ENCODE data around the gene SIRT3. TPM values are rescaled to one million over a fixed set of nuclear protein-coding genes. Genes with fewer than 3 reads are reported as not detected.
A peak's percentile ranks its signal among the peaks of the same experiment; 100 is the strongest.

SIRT3 gene
- total and polyA plus RNA-seq, 2 of the 13 experiments (the other 11 are each of a cell fraction or from before 2014, with no cell fraction given): 15.1 to 18.2 TPM

DNA sequence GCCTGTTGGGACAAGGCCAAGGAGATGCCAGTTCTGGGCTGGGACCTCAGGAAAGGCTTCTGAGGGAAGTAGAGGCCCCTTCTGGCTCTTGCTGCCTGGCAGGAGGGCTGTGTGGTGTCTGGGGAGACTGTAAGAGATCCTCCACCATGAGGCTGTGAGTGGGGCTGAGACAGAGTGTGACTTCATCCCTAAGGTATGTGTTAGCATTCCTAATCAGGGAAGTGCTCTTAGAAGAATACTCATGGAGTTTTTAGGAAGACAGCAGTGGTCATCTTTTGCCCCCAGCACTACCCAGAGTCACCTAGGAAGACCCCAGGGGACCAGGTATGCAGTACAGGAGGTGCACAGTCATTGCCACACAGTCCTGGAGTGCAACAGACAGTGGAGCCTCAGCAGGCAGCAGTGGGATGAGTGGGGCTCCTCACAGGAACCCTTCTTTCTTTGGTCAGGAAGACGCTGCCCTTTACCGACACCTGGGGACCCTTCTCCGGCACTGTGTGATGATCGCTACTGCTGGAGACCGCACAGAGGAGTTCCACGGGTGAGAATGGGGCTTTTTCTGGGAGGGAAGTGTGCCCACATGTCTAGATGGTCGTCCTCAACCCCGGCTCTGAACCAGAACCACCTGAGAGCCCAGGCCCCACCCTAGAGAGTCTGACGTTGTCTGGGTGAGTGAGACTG is 25.9 kb downstream of the SIRT3 start:
- Histone ChIP-seq H3K27me3 (ENCODE audit: control insufficient read depth in 1 of 2, insufficient read depth in 2 of 2, low read length in 2 of 2) (no peaks in the 10 kb centered on the region; a peak in 1 of 5 replicates), H3K9me3 (ENCODE audit: low read length) (no peaks in the 10 kb centered on the region), H3K4me2 (ENCODE audit: low read depth, low read length) (peak overlapping the region; percentile 85), H3K4me3 (replicated peaks in 1 of 3; ENCODE audit: insufficient read depth in 1 of 3, low read depth in 2 of 3, low read length in 3 of 3) (peak overlapping the region in 2 of 3 experiments; percentile 5 to 90; a peak in 2 of 6 replicates), H3K4me1 (ENCODE audit: insufficient read depth, low read length) (peaks cover 30% of the 10 kb centered on the region), H2AFZ (ENCODE audit: low read length) (no peak overlapping the region), H3K36me3 (replicated peaks in 1 of 2; ENCODE audit: control insufficient read depth in 1 of 2, insufficient read depth in 2 of 2, low read length in 2 of 2) (peaks cover 35 to 58% of the 10 kb centered on the region in 2 experiments), H3K27ac (ENCODE audit: extremely low read length, insufficient read depth, low read length) (peak overlapping the region; percentile 18), H3K9ac (ENCODE audit: insufficient read depth, low read depth, low read length) (peak overlapping the region; percentile 100; the same call in 1 of the 2 replicates), H3K79me2 (ENCODE audit: insufficient read depth, low read length) (peaks cover 45% of the 10 kb centered on the region), H4K20me1 (ENCODE audit: insufficient read depth, low read length) (peaks cover 7% of the 10 kb centered on the region; the same call in 1 of the 2 replicates)
- WGBS (ENCODE audit: low lambda C conversion rate): 100% methylated on average over 4 of the region's 9 CpGs
- DNase-seq (ENCODE audit: low spot score) (no peak), FAIRE-seq (no peak), ATAC-seq (no peak)
- intact Hi-C loops (cut with micrococcal nuclease; ENCODE audit: unreplicated experiment): no loop called here
- in situ Hi-C loops (cut with HindIII; ENCODE audit: extremely low pct_ligation_motif_present, low pct_unique_long_range_greater_than_20kb): no loop called here
- BruUV-seq (replicated peaks): no TSS peak
- ChIA-PET POLR2A (interaction anchor here (1.1 kb wide), 1 partner anchor 146 kb away, joined by 4 read pairs; no protein-coding TSS in a partner anchor), CTCF (ENCODE audit: low intra/inter-chr PET ratio, low total read pairs) (no interaction called here)
- no peak for TF ChIP-seq TAF1 (CRISPR knock-in tag; IDR thresholded peaks at IDR 0.05)
- TF ChIP-seq BHLHE40 (IDR thresholded peaks at IDR 0.05; ENCODE audit: low read length): no peak
- no peak for TF ChIP-seq ZNF562 (CRISPR knock-in tag; IDR thresholded peaks at IDR 0.05; ENCODE audit: borderline replicate concordance)
- no peak for TF ChIP-seq GZF1 (CRISPR knock-in tag; IDR thresholded peaks at IDR 0.05)
- TF ChIP-seq SNRNP70 (IDR thresholded peaks at IDR 0.05; ENCODE audit: low read depth, low read length): no peak
- TF ChIP-seq, protein P1, sequence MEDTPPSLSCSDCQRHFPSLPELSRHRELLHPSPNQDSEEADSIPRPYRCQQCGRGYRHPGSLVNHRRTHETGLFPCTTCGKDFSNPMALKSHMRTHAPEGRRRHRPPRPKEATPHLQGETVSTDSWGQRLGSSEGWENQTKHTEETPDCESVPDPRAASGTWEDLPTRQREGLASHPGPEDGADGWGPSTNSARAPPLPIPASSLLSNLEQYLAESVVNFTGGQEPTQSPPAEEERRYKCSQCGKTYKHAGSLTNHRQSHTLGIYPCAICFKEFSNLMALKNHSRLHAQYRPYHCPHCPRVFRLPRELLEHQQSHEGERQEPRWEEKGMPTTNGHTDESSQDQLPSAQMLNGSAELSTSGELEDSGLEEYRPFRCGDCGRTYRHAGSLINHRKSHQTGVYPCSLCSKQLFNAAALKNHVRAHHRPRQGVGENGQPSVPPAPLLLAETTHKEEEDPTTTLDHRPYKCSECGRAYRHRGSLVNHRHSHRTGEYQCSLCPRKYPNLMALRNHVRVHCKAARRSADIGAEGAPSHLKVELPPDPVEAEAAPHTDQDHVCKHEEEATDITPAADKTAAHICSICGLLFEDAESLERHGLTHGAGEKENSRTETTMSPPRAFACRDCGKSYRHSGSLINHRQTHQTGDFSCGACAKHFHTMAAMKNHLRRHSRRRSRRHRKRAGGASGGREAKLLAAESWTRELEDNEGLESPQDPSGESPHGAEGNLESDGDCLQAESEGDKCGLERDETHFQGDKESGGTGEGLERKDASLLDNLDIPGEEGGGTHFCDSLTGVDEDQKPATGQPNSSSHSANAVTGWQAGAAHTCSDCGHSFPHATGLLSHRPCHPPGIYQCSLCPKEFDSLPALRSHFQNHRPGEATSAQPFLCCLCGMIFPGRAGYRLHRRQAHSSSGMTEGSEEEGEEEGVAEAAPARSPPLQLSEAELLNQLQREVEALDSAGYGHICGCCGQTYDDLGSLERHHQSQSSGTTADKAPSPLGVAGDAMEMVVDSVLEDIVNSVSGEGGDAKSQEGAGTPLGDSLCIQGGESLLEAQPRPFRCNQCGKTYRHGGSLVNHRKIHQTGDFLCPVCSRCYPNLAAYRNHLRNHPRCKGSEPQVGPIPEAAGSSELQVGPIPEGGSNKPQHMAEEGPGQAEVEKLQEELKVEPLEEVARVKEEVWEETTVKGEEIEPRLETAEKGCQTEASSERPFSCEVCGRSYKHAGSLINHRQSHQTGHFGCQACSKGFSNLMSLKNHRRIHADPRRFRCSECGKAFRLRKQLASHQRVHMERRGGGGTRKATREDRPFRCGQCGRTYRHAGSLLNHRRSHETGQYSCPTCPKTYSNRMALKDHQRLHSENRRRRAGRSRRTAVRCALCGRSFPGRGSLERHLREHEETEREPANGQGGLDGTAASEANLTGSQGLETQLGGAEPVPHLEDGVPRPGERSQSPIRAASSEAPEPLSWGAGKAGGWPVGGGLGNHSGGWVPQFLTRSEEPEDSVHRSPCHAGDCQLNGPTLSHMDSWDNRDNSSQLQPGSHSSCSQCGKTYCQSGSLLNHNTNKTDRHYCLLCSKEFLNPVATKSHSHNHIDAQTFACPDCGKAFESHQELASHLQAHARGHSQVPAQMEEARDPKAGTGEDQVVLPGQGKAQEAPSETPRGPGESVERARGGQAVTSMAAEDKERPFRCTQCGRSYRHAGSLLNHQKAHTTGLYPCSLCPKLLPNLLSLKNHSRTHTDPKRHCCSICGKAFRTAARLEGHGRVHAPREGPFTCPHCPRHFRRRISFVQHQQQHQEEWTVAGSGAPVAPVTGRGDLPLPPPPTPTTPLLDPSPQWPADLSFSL (CRISPR knock-in tag; IDR thresholded peaks at IDR 0.05): no peak
- no peak for TF ChIP-seq NFIC (IDR thresholded peaks at IDR 0.05; ENCODE audit: low read length)
- TF ChIP-seq ZC3H13 (CRISPR knock-in tag; IDR thresholded peaks at IDR 0.05): no peak
- no peak for TF ChIP-seq GATAD2A (CRISPR knock-in tag; IDR thresholded peaks at IDR 0.05)
- no peak for TF ChIP-seq ARID2 (CRISPR knock-in tag; IDR thresholded peaks at IDR 0.05; ENCODE audit: borderline replicate concordance)
- no peak for TF ChIP-seq ARHGAP35 (CRISPR knock-in tag; IDR thresholded peaks at IDR 0.05; ENCODE audit: borderline replicate concordance)
- TF ChIP-seq, protein P2, sequence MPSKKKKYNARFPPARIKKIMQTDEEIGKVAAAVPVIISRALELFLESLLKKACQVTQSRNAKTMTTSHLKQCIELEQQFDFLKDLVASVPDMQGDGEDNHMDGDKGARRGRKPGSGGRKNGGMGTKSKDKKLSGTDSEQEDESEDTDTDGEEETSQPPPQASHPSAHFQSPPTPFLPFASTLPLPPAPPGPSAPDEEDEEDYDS (CRISPR knock-in tag; IDR thresholded peaks at IDR 0.05): no peak
- no peak for TF ChIP-seq FOXK1 (CRISPR knock-in tag; IDR thresholded peaks at IDR 0.05; ENCODE audit: borderline replicate concordance, low read depth)
- no peak for TF ChIP-seq KLF15 (CRISPR knock-in tag; IDR thresholded peaks at IDR 0.05; ENCODE audit: borderline replicate concordance)
- TF ChIP-seq, protein P3, sequence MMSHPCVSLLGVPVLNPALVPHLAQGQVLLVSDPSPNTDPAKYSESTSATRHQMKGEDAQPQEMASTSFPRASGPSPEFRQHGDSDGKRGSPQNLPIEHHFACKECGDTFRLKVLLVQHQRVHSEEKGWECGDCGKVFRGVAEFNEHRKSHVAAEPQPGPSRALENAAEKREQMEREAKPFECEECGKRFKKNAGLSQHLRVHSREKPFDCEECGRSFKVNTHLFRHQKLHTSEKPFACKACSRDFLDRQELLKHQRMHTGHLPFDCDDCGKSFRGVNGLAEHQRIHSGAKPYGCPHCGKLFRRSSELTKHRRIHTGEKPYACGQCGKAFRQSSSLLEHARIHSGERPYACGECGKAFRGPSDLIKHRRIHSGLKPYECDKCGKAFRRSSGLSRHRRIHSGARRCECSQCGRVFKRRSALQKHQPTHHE (CRISPR knock-in tag; IDR thresholded peaks at IDR 0.05; ENCODE audit: borderline replicate concordance): no peak
